ENCODE results near the gene SNAP25.

Gene SNAP25

DNA sequence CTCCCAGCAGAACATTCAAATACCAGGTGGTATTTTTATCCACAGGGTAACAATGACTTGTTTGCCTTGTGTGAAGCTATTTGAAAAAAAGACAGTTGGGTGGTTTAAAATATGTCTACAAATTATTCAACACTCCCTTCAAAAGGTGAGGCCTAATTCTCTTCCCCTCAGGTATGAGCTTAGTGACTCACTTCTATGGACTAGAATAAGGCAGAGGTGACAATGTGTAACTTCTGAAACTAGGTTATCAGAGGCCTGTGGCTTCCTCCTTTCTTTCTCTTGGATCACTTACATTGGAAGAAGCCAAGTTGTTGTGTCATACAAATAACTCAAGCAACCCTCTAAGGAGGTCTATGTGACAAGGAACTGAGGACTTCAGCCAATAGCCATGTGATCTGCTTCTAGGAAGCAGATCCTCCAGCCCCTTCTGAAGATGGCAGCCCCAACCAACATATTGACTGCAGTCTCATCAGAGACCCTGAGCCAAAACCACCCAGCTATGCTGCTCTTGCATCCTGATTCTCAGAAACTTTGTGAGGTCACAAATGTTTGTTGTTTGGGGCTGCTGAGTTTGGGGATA lies 102.6 kb downstream of the SNAP25 start:
- no peak for DNase-seq (ENCODE audit: low read depth, low spot score)
- H3K4me3 ChIP-seq (ENCODE audit: low read length), result no peak overlapping the region

DNA sequence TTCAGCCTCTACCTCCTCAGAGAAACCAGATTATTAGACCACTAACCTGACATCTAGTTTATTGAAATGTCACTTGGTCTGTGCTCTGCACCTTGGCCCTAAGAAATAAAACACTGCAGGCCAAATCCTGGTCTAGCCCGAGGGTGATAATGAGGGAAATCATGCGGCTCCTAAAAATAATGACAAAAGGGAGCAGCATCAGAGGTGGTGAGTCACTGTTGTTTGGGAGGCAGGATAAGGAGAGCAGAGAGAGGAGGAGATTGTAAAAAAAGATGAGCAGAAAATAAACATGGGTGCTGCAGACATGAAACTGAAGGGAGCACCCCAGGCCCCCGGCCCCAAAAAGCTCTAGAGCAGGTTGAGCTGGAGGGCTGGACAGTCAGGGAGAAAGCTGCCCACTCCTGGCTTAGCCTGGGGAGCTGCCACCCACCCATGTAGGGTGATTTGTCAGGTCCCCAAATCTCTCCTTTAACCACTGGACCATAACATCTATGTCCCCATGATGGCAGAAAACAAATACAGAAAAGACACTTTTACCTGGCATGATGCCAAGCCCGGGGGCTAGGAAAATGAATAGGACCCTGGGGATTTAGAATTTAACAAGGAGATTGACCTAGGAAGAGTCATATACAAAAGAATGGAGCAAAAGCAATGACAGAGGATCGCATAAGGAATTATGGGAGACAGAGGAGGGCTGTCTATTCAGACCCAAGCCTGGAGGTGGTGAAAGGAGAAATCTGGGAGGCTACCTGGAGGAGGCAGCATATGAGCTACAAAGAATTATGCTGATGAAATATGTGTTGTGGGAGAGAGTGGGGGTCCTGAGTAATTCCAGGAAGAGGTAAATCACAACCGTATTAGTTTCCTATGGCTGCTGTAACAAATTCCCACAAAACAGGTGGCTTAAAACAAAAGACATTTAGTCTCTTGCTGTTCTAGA lies 103.7 kb downstream of the SNAP25 start:
- DNase-seq (ENCODE audit: low read depth, low spot score), result no peak
- H3K4me3 ChIP-seq (ENCODE audit: low read length), result no peak overlapping the region

DNA sequence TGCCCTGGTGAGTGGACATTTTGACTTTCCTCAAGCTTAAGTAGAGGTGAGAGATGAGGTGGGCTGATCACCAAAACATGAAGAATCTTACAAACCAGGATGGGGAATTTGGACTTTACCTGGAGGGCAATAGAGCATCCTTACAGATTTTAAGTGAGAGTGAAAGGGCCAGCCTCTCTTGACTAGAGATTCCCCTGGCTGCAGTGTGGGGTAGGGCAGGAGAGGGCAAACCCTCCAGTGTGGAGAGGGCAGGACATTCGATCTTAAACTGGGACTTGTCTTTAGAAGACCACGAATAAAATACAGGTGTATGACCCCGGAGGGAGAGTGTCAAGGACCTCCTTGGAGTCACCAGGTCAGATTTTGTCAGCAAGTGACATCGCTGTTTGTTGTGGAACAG lies 105.1 kb downstream of the SNAP25 start:
- no peak overlapping the region for H3K4me3 ChIP-seq (ENCODE audit: low read length)
- no peak for DNase-seq (ENCODE audit: low read depth, low spot score)

DNA sequence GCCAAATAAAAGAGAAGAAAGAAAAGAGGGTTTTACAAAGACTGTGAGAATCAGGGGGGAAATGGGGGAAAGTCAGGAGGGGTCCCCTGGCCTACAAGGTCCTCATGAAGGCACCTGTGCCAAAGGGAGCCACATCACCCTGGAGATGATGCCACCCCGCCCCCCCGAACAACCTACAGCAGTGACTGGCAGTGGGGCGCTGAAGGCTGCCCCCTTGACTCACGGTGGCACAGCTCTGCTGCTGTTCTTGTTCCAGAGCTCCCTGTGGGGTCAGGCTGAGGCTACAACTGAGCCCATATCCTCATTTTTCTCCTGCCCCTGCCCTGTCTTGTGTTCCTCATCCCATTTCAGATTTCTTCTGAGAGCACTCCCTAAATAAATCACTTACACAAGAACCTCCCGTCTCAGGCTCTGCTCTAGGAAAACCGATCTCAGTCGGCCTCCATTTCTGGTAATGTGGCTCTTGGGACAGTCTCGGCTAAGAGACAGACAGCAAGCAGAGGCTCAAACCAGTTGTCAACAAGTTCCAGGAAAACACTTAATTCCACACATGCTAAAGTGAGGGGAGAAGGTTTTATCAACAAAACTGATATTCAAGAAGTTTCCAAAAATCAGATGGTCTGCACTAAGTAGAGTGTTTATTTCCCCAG lies 105.7 kb downstream of the SNAP25 start:
- DNase-seq (ENCODE audit: low read depth, low spot score), result no peak
- no peak overlapping the region for H3K4me3 ChIP-seq (ENCODE audit: low read length)

DNA sequence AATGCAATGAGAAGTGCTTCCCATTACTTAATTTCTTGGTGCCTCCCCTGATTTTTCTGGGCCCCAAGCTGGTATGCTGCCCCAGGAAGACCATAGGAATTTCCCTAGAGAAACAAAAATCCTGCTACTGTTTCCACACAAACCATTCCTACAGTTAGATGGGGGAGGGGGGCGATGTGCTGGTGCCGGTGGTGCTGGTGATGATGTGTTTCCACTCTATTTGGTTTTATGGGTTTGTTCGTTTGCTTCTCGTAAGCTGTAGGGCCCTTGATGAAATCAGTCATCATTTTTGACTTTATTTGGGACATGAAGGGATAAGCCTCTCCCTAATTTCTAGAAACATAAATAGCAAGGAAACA lies 110.2 kb downstream of the SNAP25 start:
- no peak for DNase-seq (ENCODE audit: low read depth, low spot score)

DNA sequence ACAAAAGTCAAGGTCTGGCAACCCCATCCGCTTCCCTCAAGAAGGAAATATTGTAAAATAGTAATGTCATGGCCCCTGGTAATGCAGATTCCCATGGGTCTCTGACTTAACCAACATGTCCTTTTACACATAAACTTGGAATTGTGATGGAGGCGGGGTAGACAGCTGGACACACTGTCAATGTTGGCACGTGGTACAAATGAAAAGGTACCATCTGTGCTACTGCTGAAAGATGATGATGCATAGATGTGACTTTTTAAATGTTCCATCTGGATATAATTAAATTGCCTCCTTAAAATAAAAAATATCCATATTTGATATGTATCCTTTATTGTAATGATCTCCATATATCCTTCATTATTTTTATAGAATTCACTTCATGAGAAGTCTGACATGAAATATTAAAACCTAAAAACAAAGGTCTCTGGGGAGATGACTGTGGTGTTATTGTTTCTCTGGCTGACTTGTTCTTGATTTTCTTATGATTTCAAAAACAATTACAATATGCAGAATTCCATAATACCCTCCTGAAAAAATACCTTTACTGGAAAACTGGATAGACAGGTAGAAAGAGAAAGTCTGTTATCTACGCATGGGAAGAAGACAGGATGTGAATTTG lies 110.9 kb downstream of the SNAP25 start:
- DNase-seq (ENCODE audit: low read depth, low spot score), result no peak
- H3K4me3 ChIP-seq (ENCODE audit: low read length), result no peak overlapping the region

More for the DNA sequence above, 110.2 kb downstream of the SNAP25 start:
- H3K4me3 ChIP-seq (ENCODE audit: low read length), result no peak overlapping the region

DNA sequence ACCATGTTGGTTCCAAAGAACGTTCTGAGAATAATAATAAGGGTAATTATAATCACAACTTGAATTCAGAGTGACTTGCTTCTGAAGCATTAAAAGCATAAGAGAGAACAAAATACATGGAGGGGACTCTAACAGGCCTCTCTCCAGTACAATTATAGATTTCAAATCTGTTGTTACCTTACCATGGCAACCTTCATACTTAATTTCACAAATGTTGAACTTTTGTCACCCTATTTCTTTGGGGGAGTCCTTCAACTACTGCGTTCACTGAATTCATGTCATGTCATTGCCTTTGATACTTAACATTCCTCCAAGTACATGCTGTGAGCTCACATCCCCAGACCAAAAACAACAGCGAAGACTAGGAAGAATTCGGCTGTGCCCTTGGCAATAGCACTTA lies 111.4 kb downstream of the SNAP25 start:
- no peak for DNase-seq (ENCODE audit: low read depth, low spot score)
- no peak overlapping the region for H3K4me3 ChIP-seq (ENCODE audit: low read length)

DNA sequence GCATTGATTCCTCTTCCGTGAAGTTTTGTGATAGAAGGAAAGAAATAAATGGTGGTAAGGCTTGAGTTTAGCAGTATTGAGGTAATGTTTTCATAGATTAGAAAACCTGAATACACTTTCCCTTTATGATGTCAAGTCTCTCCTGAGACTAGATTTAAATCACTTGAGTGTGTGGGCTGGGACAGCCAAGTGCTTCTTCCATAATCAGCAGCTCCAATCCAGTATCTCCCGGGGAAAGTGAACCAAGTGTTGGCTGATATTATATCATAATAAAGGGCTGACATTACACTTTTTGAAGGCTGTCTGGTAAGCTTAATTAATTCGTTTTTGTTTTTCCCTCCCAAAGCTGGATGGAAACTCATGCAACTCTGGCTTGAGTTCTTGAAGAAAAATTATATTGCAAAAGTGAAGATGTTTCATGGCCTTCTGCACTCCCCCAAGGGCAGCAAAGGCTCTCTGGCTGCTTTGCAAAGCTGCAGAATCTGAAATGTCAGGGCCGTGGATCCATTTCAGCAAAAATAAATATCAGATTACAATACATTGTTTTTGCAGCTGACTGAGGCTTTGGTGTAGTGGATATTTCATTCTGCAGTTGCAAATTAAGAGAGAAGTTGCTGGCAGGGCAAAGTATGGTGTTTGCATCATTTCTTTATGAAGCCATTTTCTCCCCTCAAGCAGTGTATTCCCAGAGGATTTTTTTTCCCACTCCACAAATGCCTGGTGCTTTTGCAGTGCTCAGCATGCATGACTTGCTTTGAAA lies 114.2 kb downstream of the SNAP25 start:
- no peak for DNase-seq (ENCODE audit: low read depth, low spot score)
- H3K4me3 ChIP-seq (ENCODE audit: low read length), result no peak overlapping the region

DNA sequence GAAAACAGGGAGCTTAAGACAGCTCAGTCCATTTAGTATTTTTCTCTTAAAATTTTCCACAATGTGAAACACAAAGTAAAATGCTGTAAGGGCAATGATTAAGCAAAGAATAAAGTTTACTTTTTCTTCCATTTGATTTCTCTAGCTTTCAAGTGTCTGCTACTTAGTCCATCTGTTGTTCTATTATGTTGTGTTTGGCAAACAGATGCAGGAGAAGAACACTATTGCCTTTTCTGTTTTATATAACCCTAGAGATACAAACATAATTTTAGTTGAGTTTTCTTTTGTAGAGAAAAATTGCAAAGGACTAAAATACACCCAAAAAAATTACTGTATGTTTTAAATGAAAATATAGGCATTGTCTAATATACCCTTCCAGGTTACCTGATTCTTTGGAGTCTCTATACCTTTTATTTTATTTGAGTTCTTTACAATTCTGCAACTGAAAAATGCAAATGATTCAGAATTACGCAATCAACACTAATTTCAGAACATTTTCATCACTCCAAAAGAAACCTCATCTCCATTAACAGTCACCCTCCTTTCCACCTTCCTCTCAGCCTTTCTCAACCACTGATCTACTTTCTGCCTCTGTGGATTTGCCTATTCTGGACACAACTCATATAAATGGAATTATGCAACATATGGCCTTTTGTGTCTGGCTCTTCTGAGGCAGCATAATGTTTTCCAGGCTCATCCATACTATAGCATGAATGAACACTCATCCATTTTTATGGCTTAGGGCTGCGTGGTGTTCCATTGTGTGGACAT lies 118.5 kb downstream of the SNAP25 start:
- no peak overlapping the region for H3K4me3 ChIP-seq (ENCODE audit: low read length)
- DNase-seq (ENCODE audit: low read depth, low spot score), result no peak

DNA sequence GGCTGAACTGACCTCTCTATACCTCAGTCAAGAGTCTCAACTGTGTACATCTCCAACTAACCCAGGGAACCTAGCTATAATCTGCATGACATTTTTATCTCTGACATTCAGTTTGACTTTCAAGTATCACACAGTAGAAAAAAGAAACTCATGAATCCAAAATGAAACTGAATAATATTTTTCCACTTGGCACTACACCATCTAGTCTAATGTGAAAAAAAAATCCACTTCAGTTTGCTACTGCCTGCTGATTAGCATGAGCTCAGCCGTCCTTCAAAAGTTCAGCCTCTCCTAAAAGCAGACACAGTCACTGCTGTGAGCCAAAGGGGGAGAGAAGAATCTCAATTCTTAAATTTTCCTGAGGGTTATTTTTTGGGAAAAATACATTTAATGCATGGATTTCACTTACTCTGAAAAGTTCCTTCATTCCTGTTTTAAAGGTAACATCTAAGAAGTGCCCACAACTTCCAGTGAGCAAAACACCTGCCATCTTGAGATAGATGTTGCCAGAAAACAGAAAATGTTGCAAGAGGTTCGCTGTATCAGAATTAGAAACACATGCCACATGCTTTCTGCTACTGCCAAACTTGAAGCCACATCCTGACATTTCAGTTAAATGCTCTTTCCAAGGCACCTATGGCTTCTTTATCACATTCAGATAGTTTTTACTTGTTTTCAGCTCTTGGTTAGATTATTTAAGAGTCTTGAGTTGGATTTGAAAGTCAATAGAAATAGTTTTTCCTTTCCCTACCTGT lies 120.0 kb downstream of the SNAP25 start:
- peak; percentile 14 for DNase-seq (ENCODE audit: low read depth, low spot score)
- H3K4me3 ChIP-seq (ENCODE audit: low read length), result no peak overlapping the region

DNA sequence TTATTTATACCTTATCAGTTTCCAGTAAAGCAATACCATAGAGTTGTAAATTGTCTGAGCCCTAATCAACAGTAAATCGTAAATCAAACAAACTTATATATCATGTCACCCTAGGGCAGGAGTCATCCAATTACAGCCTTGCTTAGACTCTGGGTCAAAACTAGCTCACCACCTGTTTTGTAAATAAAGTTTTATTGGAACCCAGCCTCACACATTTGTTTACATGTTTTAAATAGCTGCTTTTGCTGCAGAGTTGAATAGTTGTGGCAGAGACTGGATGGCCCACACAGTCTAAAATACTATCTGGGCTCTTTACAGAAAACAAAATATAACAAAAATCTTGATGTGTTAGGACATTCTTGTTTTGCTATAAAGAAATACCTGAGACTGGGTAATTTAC lies 121.0 kb downstream of the SNAP25 start:
- H3K4me3 ChIP-seq (ENCODE audit: low read length), result no peak overlapping the region
- no peak for DNase-seq (ENCODE audit: low read depth, low spot score)

DNA sequence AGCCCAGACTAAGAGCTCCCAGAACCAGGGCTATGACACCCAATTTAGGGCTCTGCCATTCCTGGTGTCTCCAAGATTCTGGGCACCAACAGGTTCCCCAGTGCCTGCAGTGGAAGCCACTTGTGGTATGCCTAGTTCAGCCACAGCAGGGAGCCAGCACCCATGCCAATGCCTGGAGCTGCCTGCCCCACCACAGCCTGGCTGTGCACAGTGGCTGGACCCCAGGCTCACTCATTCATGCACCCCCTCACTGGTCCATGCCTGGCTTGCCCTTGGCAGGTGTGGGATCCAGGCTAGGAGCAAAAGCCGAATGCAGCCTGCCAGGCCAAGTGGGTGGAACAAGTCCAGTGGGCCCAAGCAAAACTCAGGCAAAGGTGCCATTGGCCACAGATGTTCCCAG lies 123.5 kb downstream of the SNAP25 start:
- no peak for DNase-seq (ENCODE audit: low read depth, low spot score)
- H3K4me3 ChIP-seq (ENCODE audit: low read length), result no peak overlapping the region

DNA sequence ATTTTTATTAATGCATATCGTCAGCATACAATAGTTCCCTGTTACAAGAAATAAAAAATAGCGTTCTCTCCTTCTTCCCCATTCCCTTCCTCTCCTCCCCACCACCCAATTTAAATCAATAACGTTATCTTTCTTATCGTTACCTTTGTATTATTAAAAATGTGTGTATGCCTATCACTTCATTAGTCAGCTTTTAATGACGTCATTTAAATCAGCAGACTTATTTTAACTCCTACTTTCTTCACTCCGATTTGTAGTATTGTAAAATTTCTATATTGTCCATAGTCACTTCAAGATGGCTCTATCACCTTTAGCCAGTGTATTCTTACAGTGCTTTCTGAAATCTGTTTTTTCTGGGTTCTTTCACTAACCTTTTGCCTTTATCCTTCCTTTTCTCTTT lies 126.3 kb downstream of the SNAP25 start:
- no peak for DNase-seq (ENCODE audit: low read depth, low spot score)
- H3K4me3 ChIP-seq (ENCODE audit: low read length), result no peak overlapping the region

DNA sequence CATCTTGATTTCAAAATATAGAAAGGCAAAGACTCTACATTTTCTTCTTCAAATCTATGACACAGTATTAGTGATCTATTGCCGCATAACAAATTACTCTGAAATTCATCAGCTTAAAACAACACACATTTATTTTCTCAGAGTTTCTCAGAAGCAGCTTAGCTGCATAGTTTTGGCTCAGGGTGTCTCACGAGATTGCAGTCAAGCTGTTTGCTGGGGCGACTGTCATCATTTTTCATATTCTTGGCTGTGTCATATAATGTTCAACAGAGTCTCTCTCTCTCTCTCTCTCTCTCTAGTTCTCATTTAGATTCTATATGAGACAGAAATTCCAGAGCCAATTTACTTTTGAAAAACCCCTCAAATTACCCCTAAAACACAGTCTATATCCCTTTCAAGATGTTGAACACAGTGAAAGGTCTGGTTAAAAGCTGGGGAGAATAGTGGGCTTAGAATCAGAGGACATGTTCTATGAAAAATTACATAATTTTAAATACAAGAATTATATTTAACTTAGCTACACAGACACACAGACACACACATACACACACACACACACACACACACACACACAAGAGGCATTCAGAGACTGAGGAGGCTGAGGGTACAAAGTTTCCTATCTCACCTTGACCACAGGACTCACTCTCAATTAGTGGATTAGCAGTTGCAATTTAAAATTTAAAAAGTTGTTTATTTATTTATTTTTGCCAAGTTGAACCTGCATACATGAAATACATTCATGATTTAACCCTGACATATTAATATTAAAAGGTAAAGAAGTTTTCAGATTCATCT lies 128.7 kb downstream of the SNAP25 start:
- DNase-seq (ENCODE audit: low read depth, low spot score), result no peak
- no peak overlapping the region for H3K4me3 ChIP-seq (ENCODE audit: low read length)

DNA sequence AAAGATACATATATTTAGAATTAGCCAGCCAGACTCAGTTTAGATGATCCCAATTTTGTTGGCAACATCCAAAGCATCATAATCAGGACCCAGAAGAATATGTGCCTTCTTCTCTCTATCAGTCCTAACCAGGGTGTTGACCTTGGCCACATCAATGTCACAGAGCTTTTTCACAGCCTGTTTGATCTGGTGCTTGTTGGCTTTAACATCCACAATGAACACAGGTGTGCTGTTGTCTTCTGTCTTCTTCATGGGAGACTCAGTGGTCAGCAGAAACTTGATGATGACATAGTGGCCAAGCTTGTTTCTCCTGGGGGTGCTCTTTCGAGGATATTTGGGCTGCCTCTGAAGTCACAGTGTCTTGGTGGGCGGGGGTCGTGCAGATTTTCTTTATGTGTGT lies 130.5 kb downstream of the SNAP25 start:
- H3K4me3 ChIP-seq (ENCODE audit: low read length), result no peak overlapping the region
- DNase-seq (ENCODE audit: low read depth, low spot score), result no peak

DNA sequence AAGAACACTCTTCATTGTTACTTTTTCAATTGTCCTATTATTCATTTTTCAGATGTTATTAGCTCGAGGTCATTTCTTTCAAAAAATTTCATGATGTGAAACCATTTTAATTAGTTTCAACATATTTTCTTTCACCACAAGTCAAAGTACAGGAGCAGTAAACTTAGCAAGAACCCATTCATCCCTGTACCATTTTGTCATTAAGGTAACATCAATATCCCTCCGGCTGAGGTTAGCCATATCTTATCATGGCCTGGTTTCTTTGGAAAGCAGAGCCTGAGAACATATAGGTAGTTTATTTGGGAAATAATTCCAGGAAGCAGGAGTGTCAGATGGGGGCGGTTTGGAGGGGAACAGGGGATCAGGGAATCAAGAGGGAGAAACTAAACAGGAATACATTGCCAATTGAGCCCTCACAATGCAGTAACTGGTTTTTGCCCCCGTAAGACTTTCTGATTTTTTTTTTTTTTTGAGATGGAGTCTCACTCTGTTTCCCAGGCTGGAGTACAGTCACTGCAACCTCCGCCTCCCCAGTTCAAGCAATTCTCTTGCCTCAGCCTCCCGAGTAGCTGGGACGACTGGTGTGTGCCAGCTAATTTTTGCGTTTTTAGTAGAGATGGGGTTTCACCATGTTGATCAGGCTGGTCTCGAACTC lies 131.7 kb downstream of the SNAP25 start:
- H3K4me3 ChIP-seq (ENCODE audit: low read length), result no peak overlapping the region
- no peak for DNase-seq (ENCODE audit: low read depth, low spot score)

All from Jurkat, Clone E6-1 (cell line).